ENCODE measurements around the gene CEND1.

CEND1 gene

GRCh38 chr11:790721-791564 is 1.1 kb upstream of the CEND1 start:
- TF ChIP-seq GATA2 (IDR thresholded peaks at IDR 0.05; ENCODE audit: low read depth, low read length) = no peak
- TF ChIP-seq GATA3 (IDR thresholded peaks at IDR 0.05; ENCODE audit: low read depth, low read length) = no peak

- TF ChIP-seq GATA3 (IDR thresholded peaks at IDR 0.05; ENCODE audit: low read depth, low read length) (no peak), GATA2 (IDR thresholded peaks at IDR 0.05; ENCODE audit: low read depth, low read length) (no peak)
Observed at GRCh38 chr11:788953-789940, 643 bp downstream of the CEND1 start.

DNA sequence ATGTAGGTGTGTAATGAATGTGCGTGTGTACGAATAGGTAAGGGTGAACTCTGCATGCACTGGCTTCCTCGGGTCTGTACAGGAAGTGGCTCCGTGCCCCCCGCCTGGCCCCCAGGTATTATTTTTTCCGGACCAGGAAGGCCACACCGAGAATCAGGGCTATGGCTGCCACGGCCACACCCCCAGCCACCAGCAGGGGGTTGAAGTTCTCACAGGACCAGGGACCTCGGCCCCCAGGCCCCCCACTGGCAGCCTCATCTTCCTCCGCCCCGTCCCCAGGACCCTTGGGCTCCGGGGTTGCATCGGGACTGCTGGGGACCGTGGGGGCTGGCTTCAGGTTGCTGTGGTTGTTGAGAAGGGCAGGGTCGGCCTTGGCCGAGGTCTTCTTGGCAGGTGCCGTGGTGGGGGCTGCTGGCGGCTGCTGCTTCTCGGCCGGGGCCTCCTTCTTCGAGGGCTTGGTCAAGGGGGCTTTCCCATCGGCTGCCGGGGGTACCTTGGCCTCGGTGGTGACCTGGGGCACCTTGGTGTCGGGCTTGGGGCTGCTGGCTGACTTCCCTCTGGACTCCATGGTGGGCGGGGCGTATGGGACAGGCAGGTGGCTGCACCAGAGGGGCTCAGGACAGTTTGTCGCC is 1.8 kb downstream of the CEND1 start:
- TF ChIP-seq GATA2 (IDR thresholded peaks at IDR 0.05; ENCODE audit: low read depth, low read length) (no peak), GATA3 (IDR thresholded peaks at IDR 0.05; ENCODE audit: low read depth, low read length) (no peak)

- TF ChIP-seq GATA3 (IDR thresholded peaks at IDR 0.05; ENCODE audit: low read depth, low read length) (no peak), GATA2 (IDR thresholded peaks at IDR 0.05; ENCODE audit: low read depth, low read length) (no peak)
Observed at GRCh38 chr11:787084-787675, 2.7 kb downstream of the CEND1 start.

DNA sequence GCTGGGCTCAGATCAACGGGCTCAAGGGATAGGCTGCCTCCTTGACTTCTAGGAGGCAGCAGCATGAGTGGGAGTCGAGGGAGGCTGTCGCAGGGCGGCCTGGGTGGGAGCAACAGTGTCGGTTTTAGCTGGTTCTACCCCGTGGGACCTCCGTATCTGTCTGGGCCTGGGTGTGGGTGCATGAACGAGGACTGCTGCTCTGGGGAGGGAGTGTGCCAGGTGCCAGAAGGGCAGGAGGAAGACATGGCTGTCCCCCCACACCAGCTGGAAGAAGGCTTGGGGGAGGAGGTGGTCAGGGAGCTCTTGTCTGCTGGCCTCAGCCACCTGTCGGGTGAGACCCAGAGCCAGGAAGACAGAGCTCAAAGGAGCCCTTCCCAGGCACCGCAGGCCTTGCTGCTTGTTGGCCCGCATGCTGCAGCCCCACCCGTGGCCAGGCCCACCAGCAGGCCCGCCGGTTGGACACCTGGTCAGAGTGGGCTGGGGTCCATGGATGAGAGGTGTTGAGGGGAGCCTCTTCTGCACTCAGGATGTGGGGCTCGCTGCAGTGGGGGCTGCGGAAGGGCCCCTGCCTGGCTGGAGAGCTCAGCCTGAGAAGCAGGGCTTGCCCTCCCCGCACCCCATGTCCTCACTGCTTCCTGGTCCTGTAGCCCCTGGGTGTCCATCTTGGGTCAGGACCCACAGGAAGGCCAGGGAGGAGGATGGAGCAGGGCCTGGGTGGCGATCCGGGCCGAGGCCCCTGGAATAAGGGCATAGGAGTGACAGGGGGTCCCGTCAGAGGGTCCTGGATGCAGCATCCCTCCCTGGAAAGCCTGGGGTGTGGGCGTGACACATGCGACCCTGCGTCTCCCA is 3.4 kb downstream of the CEND1 start:
- no peak for TF ChIP-seq GATA3 (IDR thresholded peaks at IDR 0.05; ENCODE audit: low read depth, low read length)
- no peak for TF ChIP-seq GATA2 (IDR thresholded peaks at IDR 0.05; ENCODE audit: low read depth, low read length)

DNA sequence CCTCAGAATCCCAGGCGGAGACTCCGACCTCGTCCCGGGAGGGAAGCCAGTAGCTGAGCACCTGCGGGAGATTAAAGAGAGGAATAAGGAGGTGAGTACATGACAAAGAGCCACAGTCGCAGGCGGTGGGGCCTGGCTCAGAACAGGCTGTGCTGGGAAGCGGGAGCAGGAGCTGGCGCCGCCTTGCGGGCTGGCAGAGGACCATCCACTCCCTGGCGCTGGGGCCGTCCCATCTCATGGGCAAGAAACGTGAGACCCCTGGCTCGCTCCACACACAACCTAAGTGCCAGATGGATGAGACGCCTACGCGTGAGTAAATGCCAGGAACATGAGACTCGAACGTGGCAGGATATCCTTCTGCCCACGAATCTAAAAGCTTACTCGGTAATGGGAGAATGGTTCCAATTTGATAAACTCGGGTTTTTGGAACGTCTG is 6.3 kb downstream of the CEND1 start:
- no peak for TF ChIP-seq GATA3 (IDR thresholded peaks at IDR 0.05; ENCODE audit: low read depth, low read length)
- TF ChIP-seq GATA2 (IDR thresholded peaks at IDR 0.05; ENCODE audit: low read depth, low read length) = no peak

DNA sequence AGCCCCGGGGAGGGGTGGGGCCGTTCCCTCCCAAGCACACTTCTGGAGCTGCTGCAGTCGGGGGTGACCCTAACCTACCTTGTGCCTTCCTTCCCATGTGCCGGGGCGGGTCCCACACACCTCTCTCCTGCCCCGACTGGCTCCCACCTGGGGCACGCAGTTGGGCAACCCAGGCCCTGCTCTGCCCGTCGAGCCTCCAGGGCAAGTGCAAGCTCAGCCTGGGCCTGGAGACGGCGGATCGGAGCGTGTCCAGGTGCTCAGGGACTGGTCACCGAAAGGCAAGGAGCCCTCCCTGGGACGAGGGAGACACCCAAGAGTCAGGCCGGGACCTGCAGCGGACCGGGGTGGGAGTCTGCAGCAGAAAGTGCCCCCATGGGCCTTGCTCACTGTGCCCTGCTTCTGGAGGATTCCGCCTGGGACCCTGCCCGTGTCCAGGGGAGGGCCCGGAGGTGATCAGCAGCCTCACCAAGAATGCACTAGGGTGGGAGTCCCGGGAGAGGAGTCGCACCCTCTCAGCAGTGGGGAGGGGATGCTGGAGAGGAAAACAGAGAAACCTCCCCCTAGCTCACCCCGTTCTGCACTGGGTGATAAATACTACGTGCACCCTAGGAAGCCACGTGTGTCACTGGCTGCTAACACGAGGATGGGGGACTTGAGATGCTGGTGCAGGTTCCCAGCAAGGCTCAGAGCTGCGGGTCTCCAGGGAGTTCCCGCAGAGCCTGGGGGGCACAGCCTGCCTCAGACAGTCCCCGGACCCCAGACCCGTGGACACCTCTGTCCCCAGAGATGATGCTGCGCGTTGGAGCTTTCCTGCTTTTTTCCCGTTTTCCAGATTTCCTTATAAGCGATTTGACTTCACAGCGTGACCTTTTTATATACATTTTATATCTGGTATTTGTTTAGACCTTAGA is 7.4 kb downstream of the CEND1 start:
- TF ChIP-seq GATA2 (IDR thresholded peaks at IDR 0.05; ENCODE audit: low read depth, low read length) = no peak
- TF ChIP-seq GATA3 (IDR thresholded peaks at IDR 0.05; ENCODE audit: low read depth, low read length) = no peak

GRCh38 chr11:779955-780532 is 9.8 kb downstream of the CEND1 start:
- TF ChIP-seq GATA3 (IDR thresholded peaks at IDR 0.05; ENCODE audit: low read depth, low read length) (no peak), GATA2 (IDR thresholded peaks at IDR 0.05; ENCODE audit: low read depth, low read length) (no peak)

DNA sequence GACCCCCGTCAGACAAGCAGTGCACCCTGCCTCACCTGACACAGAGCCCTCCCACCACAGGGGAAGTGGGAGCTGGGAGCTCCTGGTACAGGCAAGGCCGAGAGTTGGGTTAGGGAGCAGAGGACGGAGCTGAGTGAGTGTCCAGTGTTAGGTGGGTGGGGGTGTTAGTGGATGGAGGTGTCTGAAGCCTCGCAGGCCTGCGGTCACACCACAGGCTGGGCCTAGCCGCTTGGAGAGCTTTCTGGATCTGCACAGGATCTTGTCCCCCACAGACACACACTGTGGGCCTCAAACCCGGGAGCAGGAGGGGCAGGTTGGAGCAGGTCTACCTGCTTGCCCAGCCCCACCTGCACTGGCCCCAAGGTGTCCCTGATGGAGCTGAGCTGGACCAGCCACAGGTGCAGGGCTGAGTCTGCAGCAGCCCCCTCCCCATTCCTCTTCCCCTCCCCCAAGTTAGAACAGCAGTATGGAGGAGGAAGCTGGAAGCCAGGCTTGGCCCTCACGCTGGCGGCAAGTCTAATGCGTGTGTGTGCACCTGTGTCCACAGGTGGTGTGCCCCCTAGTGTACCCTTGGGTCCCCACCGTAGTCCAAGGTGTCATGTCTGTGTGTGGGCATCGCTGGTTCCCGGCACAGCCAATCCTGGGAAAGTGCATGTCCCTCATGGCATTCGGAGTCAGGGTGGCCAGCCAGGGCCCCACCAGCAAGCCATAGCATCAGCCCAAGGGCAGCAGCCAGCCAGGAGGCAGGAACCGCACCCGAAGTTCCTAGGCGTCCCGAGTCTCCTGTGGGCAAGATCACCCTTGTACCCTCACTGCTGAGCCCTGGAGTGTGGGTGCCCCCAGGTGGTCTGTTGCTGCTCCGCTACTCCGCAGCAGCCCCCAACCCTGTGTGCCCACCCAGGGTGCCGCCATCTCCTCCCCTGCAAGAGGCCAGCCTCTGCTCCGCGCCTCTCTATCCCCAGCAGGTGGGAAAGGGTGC is 10.6 kb downstream of the CEND1 start:
- TF ChIP-seq GATA3 (IDR thresholded peaks at IDR 0.05; ENCODE audit: low read depth, low read length) = no peak
- no peak for TF ChIP-seq GATA2 (IDR thresholded peaks at IDR 0.05; ENCODE audit: low read depth, low read length)

Measured in SH-SY5Y (cell line).